Panc1 (cell line): ENCODE measurements around the gene FBXO24. TPM values are rescaled to one million over a fixed set of nuclear protein-coding genes. Genes with fewer than 3 reads are reported as not detected.

Source experiments
- ATAC-seq: fragments of 200-7000 bp; cut with Tn5 transposase; 2 replicates; pipeline ENCODE4 v1.9.1; 2020; ENCODE audit warnings: mild to moderate bottlenecking, moderate library complexity
- BruUV-seq: library from RNA; stranded (reverse); fragments of 400-500 nt; replicated peaks from 2 replicates; lab custom pipeline; 2021; lab: Mats Ljungman, UMichigan
- CTCF ChIA-PET: fragments of 300-600 bp; sonication (Branson Sonifier 250); formaldehyde crosslinking; loops from one replicate; lab custom pipeline; 2022; ENCODE audit warnings: antibody characterized with exemption; lab: Charles Lee
- POLR2A ChIA-PET: fragments of 300-600 bp; sonication (Branson Sonifier 250); formaldehyde crosslinking; loops from one replicate; lab custom pipeline; 2022; ENCODE audit warnings: antibody characterized with exemption; lab: Charles Lee
- DNase-seq: peaks from one replicate; pipeline ENCODE4 v3.0.0-alpha.2; 2010; ENCODE audit warnings: low read depth, low spot score
- H3K27ac ChIP-seq: 2 replicates; pipeline ENCODE4 v1.5.1; 2011; ENCODE audit warnings: mild to moderate bottlenecking, low read length, inconsistent platforms
- H3K27me3 ChIP-seq: fragments of 200-500 bp; sonication (Bioruptor generic); 2 replicates; pipeline ENCODE4 v1.6.0; 2014; ENCODE audit warnings: low read length, inconsistent platforms; ENCODE audit not compliant: control insufficient read depth, insufficient read depth
- H3K36me3 ChIP-seq: fragments of 200-500 bp; sonication (Bioruptor generic); 2 replicates; pipeline ENCODE4 v1.5.1; 2014; ENCODE audit warnings: inconsistent platforms, mild to moderate bottlenecking, low read length, moderate library complexity; ENCODE audit not compliant: control insufficient read depth, insufficient read depth
- H3K4me1 ChIP-seq: 2 replicates; pipeline ENCODE4 v1.5.1; 2011; ENCODE audit warnings: inconsistent platforms, mild to moderate bottlenecking, low read length, moderate library complexity; ENCODE audit not compliant: control insufficient read depth, insufficient read depth
- H3K4me3 ChIP-seq, 2 experiments: 2 replicates each; pipeline ENCODE4 v1.5.1; 2011 to 2012; ENCODE audit warnings: low read depth in 2 of 2, low read length in 2 of 2, mild to moderate bottlenecking in 2 of 2, inconsistent platforms in 1 of 2, moderate library complexity in 1 of 2
- H3K9me3 ChIP-seq: fragments of 200-500 bp; sonication (Bioruptor generic); 2 replicates; pipeline ENCODE4 v1.5.1; 2014; ENCODE audit warnings: low read depth, mild to moderate bottlenecking, inconsistent platforms, low read length, moderate library complexity; ENCODE audit not compliant: control insufficient read depth, insufficient read depth
- POLR2AphosphoS5 ChIP-seq: IDR thresholded peaks from 2 replicates; pipeline ENCODE4 v1.6.1; 2012; ENCODE audit warnings: mild to moderate bottlenecking, low read depth, low read length, moderate library complexity
- SIN3A ChIP-seq: IDR thresholded peaks from 2 replicates; pipeline ENCODE4 v1.6.1; 2012; ENCODE audit warnings: low read depth, mild to moderate bottlenecking, low read length, moderate library complexity, borderline replicate concordance; ENCODE audit not compliant: insufficient read depth
- TCF7L2 ChIP-seq: IDR thresholded peaks from 2 replicates; pipeline ENCODE4 v1.6.1; 2011; ENCODE audit warnings: mild to moderate bottlenecking, low read depth, low read length, inconsistent platforms
- in situ Hi-C: cut with HindIII; loops from 2 replicates; pipeline ENCODE4 v1.10.0; 2016; ENCODE audit warnings: low sequenced_read_pairs, low pct_unique_long_range_greater_than_20kb
- intact Hi-C: fragments of 100-400 bp; cut with micrococcal nuclease; formaldehyde crosslinking; loops from one replicate; pipeline ENCODE4 v1.10.0; 2022; ENCODE audit not compliant: unreplicated experiment
- total RNA-seq: library from RNA; stranded (reverse); gene quantifications from one replicate; pipeline ENCODE4 v1.2.1, GENCODE V29; 2021; ENCODE audit not compliant: unreplicated experiment
- TF ChIP-seq, protein P1 (sequence below), 2 experiments: IDR thresholded peaks; 2 replicates each; pipeline ENCODE4 v1.6.1; 2011 to 2012; ENCODE audit warnings: low read depth in 2 of 2, control low read depth in 1 of 2, low read length in 1 of 2, mild to moderate bottlenecking in 1 of 2, moderate library complexity in 1 of 2; ENCODE audit not compliant: insufficient read depth in 1 of 2
- TF ChIP-seq, protein P2 (sequence below): fragments of 450-650 bp; IDR thresholded peaks from 2 replicates; pipeline ENCODE4 v1.5.1; 2017; ENCODE audit warnings: mild to moderate bottlenecking

Gene FBXO24
- total RNA-seq, 1 experiment from 2014 or later = 0.59 TPM

DNA sequence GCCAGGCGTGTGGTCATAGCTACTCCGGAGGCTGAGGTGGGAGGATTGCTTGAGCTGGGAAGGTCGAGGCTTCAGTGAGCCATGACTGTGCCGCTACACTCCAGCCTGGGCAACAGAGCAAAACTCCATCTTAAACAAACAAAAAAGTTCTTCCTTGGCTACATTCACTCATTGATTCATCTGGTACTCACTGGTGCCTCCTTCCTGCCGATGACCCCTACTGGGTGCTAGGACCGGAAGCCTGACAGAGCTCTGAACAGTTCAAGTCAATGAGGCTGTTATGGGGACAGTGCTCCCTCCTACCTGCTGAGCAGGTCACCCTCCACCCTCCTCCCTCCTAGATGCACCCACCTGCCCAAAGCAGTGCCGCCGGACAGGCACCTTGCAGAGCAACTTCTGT, 21.0 kb downstream of the FBXO24 start:
- H3K27ac ChIP-seq = no peak overlapping the region
- intact Hi-C loops (no loop called here), in situ Hi-C loops (no loop called here)
- no peak for DNase-seq
- H3K4me1 ChIP-seq = peaks cover 8% of the 10 kb centered on the region; the same call in 1 of the 2 replicates
- TF ChIP-seq POLR2AphosphoS5 (no peak), SIN3A (no peak), TCF7L2 (no peak)
- TF ChIP-seq, protein P1, sequence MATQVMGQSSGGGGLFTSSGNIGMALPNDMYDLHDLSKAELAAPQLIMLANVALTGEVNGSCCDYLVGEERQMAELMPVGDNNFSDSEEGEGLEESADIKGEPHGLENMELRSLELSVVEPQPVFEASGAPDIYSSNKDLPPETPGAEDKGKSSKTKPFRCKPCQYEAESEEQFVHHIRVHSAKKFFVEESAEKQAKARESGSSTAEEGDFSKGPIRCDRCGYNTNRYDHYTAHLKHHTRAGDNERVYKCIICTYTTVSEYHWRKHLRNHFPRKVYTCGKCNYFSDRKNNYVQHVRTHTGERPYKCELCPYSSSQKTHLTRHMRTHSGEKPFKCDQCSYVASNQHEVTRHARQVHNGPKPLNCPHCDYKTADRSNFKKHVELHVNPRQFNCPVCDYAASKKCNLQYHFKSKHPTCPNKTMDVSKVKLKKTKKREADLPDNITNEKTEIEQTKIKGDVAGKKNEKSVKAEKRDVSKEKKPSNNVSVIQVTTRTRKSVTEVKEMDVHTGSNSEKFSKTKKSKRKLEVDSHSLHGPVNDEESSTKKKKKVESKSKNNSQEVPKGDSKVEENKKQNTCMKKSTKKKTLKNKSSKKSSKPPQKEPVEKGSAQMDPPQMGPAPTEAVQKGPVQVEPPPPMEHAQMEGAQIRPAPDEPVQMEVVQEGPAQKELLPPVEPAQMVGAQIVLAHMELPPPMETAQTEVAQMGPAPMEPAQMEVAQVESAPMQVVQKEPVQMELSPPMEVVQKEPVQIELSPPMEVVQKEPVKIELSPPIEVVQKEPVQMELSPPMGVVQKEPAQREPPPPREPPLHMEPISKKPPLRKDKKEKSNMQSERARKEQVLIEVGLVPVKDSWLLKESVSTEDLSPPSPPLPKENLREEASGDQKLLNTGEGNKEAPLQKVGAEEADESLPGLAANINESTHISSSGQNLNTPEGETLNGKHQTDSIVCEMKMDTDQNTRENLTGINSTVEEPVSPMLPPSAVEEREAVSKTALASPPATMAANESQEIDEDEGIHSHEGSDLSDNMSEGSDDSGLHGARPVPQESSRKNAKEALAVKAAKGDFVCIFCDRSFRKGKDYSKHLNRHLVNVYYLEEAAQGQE (IDR thresholded peaks at IDR 0.05; ENCODE audit: insufficient read depth in 1 of 2, low read depth in 2 of 2, low read length in 1 of 2) = no peak
- TF ChIP-seq, protein P2, sequence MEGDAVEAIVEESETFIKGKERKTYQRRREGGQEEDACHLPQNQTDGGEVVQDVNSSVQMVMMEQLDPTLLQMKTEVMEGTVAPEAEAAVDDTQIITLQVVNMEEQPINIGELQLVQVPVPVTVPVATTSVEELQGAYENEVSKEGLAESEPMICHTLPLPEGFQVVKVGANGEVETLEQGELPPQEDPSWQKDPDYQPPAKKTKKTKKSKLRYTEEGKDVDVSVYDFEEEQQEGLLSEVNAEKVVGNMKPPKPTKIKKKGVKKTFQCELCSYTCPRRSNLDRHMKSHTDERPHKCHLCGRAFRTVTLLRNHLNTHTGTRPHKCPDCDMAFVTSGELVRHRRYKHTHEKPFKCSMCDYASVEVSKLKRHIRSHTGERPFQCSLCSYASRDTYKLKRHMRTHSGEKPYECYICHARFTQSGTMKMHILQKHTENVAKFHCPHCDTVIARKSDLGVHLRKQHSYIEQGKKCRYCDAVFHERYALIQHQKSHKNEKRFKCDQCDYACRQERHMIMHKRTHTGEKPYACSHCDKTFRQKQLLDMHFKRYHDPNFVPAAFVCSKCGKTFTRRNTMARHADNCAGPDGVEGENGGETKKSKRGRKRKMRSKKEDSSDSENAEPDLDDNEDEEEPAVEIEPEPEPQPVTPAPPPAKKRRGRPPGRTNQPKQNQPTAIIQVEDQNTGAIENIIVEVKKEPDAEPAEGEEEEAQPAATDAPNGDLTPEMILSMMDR = no peak
- no peak overlapping the region for H3K4me3 ChIP-seq
- H3K9me3 ChIP-seq = no peaks in the 10 kb centered on the region
- ChIA-PET CTCF (interaction anchor here (1.0 kb wide), 1 partner anchor 245 kb away, joined by 3 read pairs; the partner anchor contains the start of gene SLC12A9), POLR2A (no interaction called here)
- BruUV-seq = no TSS peak
- no peaks in the 10 kb centered on the region for H3K36me3 ChIP-seq
- H3K27me3 ChIP-seq = no peaks in the 10 kb centered on the region
- no peak for ATAC-seq

DNA sequence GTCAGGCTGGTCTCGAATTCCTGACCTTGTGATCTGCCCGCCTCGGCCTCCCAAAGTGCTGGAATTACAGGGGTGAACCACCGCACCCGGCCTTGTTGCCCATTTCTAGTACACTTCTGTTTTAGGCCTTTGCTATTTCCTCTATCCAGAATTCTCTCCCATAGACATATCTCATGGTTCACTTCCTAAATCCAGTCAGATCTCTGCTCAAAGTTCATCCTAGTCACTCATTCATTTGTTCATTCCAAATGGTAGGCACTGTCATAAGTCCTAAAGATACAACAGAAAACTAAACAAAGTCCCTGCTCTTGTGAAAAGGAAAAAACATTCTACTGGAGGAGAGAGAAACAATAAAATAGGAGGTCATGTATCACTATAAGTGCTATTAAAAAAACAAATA, 23.8 kb downstream of the FBXO24 start:
- intact Hi-C loops (no loop called here), in situ Hi-C loops (no loop called here)
- TF ChIP-seq, protein P2 = no peak
- TF ChIP-seq TCF7L2 (no peak), SIN3A (no peak), POLR2AphosphoS5 (no peak)
- TF ChIP-seq, protein P1 (IDR thresholded peaks at IDR 0.05; ENCODE audit: insufficient read depth in 1 of 2, low read depth in 2 of 2, low read length in 1 of 2) = no peak
- POLR2A ChIA-PET = no interaction called here
- ATAC-seq (no peak), DNase-seq (no peak)
- BruUV-seq = no TSS peak
- peaks cover 13% of the 10 kb centered on the region for H3K4me1 ChIP-seq
- no peaks in the 10 kb centered on the region for H3K9me3 ChIP-seq
- CTCF ChIA-PET = interaction anchor here (0.6 kb wide), 1 partner anchor 149 kb away, joined by 7 read pairs; no protein-coding TSS in a partner anchor
- no peaks in the 10 kb centered on the region for H3K27me3 ChIP-seq
- no peak overlapping the region for H3K27ac ChIP-seq
- no peak overlapping the region for H3K4me3 ChIP-seq
- H3K36me3 ChIP-seq = no peaks in the 10 kb centered on the region
